Measurements from ENCODE around the gene TLCD5.

The TLCD5 gene

DNA sequence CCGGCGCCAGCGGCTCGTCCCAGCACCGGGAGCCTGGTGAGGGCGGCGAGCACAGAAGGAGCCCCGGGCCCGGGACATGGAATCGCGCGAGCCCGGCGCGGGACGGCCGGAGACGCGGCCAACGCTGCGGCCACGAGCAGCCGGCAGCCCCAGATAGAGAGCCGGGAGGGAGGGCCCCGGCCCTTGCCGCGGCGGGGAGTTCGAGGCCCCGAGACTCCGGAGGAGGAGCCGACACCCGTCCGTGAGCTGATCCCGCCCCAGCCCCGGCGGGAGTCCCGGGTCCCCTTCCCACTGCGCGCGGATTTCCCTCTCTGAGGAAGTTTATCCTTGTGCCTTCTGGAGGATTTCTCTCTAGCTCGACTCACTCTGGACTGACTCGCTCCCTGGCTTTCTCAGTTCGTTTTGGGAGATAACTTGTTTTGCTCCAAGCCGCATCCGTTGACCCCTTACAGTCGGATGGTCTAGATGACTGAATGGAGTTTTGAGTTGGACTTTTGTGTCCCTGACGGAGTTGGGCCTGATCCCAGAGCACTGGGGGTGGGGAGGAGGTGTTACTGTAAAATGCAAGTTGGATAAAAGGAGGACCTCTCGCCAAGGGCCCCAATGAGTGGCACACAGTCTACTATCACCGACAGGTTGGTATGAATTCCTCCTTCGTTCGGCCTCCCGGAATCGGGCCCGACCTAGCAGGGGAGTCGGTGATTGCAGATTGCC, 11.7 kb downstream of the TLCD5 start:
- DNase-seq: peak in 22 of 58 donors; percentile 36 to 74 (median 63)

DNA sequence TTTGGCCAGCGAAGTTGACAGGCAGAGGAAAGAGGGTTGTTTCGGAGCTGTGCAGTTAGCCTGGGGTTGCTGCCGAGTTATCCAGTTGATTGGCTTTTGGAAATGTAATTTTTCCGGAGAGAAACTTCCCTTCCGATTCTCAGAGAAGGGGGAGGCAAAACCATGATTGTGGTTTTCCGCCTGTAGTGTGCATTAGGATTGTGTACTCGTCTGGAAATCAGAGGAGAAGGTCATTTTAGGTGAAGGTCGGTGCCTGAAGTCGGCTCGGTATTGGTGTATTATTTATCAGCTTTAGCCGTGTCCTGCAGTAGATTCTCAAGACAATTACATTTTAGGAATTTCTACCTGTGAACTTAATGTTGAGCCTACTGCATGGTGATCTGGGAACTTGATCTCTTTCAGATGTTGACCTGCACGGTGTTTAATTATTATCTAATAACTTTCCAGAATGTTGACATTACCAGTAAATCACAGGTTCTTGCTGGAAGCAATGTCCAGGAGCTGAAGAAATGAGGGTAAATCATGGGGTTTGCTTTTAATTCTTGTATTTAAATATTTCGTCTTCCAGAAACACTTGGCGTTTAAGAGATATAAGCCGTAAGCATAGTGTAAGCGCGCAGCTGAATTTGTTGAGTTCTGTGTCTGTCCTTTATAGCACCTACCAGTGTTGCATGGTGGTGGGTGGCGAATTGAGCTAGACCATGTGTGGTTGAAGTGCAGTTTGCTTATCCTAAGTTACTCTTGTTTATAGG, 12.4 kb downstream of the TLCD5 start:
- DNase-seq: peak in 3 of 58 donors; percentile 2 to 30 (median 18)

DNA sequence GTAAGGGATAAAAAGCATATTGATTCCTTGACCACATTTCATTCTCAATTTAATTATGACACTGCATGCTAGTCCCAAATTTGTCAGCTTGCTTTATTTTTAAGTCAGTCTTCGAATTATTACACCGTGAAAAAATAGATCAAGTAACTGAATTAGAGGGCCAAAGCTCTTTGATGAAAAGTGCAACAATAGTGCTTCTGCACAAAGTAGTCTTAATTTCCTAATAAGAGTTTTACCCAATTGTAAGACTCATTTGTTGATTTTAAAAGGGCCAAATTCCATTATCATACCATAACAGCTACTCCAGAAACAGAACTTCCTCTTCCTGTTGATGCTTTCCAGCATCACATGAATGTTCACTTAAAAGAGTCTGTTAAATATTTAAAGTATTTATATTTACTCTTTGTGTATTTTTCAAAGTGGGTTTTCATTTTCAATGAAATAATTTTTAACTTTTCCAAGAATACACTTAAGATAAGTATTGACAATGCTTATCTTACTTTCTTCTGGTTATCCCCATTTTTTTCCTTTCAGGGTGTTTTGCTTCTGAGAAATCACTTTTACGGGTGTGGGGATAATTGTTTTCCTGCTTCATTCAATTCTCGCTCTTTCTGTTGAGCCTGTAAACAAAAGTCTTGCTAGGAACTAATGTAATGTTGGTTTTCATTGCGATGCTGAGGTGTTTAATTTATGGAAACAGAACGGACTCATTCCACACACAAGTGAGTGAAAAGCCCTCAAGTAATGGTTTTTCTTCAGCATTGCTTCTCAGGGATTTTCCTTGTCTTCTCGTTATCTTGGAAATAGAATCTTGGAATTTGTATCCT, 13.2 kb downstream of the TLCD5 start:
- no peak for DNase-seq

DNA sequence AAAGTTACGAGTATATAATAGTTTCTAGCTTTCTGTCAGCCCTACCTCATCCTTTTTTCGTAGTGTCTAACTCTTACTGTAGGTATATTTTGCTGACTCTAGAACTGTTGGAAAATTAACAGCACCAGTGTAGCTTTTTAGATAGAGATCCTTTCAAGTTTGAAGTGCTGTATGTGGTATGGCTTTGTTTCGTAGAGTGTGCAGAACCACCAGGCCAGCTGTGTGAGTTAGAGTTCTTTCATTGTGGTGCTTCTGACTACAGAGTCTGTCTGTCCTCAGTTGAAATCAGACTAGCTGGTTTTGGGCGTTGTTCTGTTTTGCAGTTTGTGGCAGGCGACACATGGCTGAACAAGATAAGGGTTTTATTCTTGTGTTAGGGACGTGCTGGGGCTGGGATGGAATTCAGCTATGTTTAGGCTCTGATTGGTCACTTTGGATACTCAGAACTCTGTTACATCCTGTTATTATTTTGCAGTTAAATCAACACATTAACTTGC, 14.3 kb downstream of the TLCD5 start:
- DNase-seq: peak in 26 of 58 donors; percentile 16 to 72 (median 38)

DNA sequence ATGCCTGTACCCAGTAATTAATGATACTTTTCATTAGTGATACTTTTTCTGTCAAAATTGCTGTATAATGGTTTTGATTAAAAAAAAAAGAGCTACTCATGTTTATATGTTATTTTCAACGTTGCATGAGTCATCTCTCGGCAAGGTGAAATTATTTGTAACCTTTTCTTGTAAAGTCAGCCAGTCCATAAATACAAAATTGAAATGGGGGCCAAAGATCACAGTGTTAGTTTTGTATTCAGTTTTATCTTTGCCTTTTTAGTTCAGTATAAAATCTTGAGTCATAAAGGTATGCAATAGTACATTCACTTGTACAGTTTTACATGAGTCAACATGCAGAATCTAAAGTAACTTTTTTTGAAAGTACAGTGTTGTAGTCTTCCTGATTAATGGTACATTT, 15.4 kb downstream of the TLCD5 start:
- DNase-seq: no peak

DNA sequence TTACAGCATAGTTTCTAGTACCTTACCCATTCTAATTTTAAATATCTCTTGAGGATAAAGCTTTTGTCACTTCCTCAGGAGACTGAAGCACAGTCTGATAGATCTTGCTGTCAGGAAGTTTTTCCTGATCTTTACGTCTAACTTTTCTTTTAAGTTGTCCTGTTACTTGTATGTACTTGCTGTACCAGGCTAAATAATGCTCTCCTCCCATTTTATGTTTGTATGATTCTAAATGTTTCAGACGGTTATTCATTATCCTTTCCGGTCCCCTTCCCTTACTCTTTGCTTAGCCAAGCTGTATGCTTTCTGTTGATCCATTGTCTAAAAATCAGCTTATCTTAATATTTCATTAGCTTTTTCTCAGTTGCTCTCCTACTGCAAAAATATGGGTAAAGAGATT, 17.1 kb downstream of the TLCD5 start:
- DNase-seq: no peak

DNA sequence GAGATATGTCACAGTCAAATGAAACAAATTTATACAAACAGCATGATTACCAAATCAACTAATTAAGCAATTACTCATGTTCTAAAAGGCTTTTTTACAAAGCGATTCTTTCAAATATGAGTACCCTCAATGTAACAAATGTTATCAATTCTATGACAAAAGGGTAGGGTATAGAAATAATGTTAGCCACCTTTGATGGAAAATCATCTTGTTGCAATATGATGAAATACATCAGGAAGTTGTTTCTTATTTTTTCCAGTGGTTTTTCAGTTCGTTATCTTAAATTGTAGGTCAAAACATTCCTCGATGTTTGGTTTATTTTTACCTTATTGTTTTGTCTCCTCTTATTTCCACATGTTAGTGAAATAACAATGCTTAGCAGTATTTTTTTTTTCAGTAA, 17.6 kb downstream of the TLCD5 start:
- no peak for DNase-seq

DNA sequence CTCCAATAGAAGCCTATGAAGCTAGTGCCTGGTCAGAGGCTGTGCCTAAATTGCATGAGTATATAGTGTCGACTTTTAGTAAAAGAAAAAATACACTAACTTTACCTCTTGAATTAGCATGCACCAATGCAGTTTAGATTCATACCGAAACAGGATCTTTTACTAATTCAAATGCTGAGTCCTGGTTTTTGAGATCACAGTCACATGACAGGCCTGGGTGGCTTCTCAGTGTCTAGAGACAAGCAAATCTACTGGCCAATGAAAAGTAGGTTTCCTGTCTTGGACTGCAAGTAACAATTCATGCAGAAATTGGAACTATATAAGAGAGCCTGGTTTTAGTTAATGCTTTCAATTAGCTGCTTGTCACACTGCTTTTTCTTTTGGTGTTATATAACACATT, 18.3 kb downstream of the TLCD5 start:
- peak in 19 of 58 donors; percentile 3 to 57 (median 27) for DNase-seq

DNA sequence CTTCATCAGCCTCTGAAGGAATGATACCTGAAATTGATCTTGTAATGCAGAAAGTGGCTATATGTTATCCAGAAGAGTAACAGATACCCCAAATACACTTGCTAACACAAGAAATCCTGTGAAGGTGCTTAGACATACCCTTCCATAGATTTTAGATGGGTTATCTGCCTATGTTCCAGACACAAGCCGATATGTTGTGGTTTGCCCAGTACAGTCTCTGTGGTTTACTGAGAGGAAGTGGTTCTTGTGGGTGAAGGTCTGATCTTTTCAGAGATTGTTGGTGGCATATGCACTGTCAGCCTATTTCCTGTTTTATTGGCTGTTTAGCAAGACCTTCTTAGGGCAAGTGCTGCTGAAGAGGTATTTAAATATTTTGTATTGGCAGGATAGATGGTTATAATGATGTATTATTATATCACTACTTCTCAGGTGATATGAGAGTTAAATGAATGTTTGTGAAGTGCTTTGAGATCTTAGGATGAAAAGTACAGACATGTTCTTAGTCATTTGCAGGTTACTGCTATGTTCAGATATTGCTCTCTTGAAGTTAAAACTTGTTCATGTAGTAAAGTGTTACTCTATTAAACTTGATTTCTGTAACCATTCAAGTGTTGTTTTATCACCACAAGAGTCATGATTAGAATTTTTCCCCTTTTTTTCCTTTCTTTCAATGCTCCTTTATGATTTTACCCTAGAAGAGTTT, 19.4 kb downstream of the TLCD5 start:
- DNase-seq: no peak

DNA sequence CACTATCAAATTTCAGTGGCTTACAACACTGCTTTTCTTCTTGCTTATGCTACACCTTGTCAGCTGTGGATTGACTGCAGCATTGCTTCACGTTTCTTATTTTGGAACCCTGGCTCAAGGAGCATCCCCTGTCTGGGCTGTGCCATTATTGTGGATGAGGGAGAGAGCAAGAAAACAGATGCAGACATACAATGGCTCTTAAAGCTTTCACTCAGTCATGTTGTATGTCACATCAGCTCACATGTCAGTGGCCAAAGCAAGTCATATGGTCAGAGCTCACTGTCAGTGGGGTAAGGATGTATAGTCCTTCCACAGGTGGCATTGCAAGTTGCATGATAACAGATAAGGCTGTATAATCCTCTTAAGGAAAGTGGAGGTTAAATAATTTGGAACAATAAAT, 21.1 kb downstream of the TLCD5 start:
- DNase-seq: no peak

DNA sequence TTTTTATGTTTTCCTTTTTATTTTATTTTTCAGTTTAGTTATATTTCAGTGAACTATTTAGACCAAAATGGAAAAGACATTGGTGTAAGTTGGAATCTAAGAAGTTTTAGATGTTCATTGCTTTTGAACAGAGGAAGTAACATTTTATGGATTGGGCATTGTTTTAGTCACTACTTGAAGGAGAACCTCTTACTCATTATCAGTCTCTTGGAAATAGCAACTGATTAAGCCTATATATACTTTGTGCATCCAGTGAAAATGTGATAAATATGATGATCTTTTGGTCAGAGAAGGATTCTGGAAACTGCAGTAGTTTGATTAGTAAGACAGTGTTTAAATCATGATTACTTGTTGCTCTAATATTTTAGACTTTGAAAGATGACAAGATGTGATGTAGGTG, 25.5 kb downstream of the TLCD5 start:
- DNase-seq: no peak

DNA sequence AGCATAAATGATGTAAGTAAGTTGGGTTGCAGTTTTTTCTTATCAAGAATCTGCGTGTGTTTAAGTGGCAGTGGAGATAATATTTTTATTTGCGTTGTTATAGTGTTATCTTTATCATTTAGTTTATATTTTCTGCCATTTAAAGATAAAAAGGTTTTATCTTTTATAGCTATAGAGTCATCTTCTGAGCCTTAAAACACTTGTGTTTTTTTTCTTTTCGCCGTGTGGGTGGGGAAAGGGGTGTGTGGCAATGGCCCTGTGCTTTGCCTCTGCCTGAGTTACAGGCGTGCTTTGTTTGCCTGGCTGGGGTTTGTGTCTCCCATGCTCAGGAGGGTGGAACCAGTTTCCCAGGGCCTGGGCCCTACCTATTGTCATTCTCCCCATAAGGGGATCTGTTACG, 27.3 kb downstream of the TLCD5 start:
- no peak for DNase-seq

DNA sequence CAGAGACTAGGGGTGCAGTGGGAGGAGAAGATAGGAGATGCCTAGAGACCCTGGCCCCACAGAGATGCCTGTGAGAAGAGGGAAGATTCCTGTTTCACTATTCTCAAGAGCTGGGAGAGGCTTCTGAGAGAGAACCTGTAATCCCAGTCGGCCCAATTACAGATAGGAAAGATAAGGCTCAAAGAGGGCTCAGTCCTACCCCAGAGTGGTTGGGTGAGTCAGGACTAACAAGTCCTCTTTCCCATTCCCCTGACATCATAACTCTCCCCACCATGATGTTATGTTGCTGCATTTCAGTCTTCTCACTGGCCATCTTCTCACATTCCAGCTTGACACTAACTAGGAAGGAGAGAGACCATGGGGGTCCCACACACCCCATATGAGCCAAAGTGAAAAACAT, 29.0 kb downstream of the TLCD5 start:
- DNase-seq: no peak

DNA sequence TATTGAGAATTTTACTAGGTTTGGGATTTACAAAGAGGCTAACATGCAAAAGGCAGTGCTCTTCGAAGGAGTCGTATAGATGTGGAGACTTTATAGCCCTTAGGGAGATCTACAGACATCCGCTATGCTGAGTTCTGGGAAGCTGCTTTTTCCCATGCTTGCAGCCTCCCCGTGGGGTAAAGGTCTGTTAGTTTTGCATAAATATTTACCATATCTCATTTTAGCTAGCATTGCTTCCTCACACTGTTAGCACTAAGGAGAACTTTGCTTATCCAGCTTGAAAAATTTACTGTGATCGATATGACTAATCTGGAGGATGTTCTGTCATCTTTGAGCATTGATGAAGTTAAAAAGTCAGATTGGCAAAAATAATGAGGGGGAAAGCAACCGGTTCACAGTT, 29.7 kb downstream of the TLCD5 start:
- DNase-seq: no peak

DNA sequence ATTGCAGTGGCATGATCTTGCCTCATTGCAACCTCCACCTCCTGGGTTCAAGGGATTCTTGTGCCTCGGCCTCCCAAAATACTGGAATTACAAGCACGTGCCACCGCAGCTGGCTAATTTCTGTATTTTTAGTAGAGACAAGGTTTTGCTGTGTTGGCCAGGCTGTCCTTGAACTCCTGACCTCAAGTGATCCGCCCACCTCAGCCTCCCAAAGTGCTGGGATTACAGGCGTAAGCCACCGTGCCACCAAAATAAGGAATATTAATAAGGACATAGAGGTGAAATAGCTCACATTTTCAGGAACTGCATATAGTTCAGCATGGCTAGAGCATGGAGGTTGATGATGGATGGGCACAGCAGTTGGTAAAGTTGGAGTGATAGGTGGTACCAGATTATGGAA, 32.5 kb downstream of the TLCD5 start:
- no peak for DNase-seq

DNA sequence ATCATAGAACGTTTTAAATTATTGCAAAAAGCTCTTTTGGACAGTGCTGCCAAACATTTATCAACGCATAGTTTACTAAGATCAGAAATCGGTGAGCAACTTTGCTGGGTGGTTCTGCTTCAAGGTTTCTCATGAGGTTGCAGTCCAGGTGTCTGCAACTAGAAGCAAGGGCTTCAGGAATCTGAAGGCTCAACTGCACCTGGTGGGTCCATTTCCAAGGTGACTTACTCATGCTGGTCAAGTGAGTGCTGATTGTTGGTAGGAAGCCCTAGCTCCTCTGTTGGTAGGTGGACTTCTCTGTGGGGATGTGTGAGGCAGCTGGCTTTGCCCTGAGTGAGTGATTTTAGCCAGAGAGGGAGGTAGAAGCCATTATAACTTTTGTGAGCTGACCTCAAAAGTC, 33.6 kb downstream of the TLCD5 start:
- DNase-seq: no peak

DNA sequence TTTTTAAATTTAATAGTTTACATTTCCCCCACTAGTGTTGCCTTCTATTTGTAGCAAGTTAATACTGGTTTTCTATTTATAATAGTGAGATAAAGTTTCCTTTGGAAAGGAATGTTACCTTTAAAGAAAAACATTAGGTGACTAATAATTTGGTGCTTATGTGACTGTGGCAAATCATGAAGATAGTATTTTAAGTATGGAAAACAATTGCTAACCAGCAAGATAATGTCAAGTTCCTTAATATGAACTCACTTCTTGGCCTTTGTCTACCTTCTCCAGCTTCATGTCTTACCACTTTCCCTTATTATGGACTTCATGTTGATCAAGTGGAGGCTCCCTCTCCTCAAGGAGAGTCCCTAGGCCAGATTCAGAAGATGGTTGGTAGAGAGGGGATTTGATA, 38.3 kb downstream of the TLCD5 start:
- DNase-seq: no peak

DNA sequence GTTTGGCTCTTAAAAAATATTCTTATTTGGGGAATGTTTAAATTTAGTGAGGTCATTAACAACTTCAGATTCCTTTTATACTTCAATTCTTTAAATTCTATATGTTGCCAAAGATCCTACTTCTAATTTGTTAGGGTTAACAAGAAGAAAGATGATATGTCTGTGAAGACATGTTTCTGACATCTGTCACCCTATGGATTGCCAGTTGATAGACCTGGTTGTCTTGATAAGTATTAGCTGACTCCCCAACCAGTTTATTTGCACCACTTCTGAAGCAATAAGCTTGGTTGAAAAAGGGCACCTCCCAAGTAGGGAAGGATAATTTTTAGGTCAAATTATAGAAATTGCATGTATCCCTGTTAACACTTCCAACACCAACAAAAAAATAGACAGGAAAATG, 40.4 kb downstream of the TLCD5 start:
- DNase-seq: no peak

DNA sequence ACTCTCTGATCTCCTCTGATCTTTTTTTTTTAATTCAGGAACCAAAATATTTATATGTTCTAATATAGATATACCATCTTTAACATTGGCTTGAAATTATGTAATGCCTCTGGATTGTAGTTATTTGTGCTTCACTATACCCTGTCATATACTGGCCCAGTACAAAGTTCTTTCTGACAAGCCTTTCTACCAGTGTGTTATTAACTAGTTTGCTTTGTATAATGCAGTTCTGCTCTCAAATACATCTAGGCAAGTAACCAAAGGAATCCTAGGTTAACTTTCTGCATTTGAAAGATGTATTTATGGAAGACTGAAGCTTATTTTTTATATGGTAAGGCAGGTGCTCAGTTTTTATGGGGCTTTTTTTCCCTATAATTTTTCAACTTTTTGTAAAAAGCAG, 47.2 kb downstream of the TLCD5 start:
- no peak for DNase-seq

DNA sequence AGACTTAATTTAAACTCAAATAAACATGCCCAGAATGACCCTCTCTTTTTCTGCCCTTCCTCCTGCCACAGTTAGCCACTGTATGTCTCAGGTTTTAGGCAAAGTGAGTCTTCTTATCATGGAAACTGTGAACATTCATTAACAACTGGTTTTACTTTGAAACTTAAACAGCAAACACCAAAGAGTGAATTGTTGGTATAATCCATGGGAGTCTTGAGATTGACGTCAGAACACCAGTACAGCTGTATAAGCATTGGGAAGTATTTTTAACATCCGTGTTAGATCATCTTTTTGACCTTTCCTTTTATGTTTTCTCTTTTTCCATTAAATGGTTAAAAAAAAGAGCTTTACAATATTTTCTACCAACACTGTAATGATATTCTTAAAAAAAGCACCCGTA, 50.0 kb downstream of the TLCD5 start:
- no peak for DNase-seq

DNA sequence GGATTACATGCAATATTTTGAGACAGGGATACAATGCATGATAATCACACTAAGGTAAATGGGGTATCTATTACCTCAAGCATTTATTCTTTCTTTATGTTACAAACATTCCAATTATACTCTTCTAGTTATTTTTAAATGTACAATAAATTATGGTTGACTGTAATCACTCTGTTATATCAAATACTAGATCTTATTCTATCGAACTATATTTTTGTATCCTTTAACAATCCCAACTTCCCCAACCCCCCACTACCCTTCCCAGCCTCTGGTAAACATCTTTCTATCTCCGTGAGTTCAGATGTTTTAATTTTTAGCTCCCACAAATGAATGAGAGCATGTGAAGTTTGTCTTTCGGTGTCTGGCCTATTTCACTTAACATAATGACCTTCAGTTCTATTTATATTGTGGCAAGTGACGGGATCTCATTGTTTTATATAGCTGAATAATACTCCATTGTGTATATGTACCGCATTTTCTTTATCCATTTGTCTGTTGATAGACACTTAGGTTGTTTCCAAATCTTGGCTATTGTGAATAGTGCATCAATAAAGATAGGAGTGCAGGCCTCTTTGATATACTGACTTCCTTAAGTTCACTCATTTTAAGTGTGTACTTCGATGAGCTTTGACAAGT, 51.6 kb downstream of the TLCD5 start:
- DNase-seq: no peak
